Measurements from ENCODE around the gene BBX.
"Not testable (repeated sequence)": the region's sequence is repeated elsewhere in the genome, so short reads cannot be mapped to it uniquely, and the experiment has no call there.

Gene BBX

GRCh38 chr3:107690522-107691138, 167.9 kb downstream of the BBX start:
- peak; percentile 58 for DNase-seq

GRCh38 chr3:107691984-107692383, 169.2 kb downstream of the BBX start:
- not testable (repeated sequence) for DNase-seq

- DNase-seq = not testable (repeated sequence)
These were observed 174.6 kb downstream of the BBX start for GRCh38 chr3:107697348-107697747.

GRCh38 chr3:107697855-107698254, 175.1 kb downstream of the BBX start:
- peak; percentile 5 for DNase-seq

- no peak for DNase-seq
These were observed 176.9 kb downstream of the BBX start for GRCh38 chr3:107699682-107700081.

- DNase-seq = no peak
These were observed 178.5 kb downstream of the BBX start for GRCh38 chr3:107701299-107701698.

GRCh38 chr3:107704477-107704876, 181.7 kb downstream of the BBX start:
- DNase-seq = no peak

GRCh38 chr3:107705046-107705445, 182.3 kb downstream of the BBX start:
- no peak for DNase-seq

- DNase-seq = no peak
These were observed 188.1 kb downstream of the BBX start for GRCh38 chr3:107710851-107711250.

- no peak for DNase-seq
These were observed 194.0 kb downstream of the BBX start for GRCh38 chr3:107716734-107717133.

GRCh38 chr3:107718547-107718946, 195.8 kb downstream of the BBX start:
- DNase-seq = no peak

GRCh38 chr3:107727102-107727501, 204.3 kb downstream of the BBX start:
- no peak for DNase-seq

- DNase-seq = no peak
These were observed 206.9 kb downstream of the BBX start for GRCh38 chr3:107729686-107730085.

GRCh38 chr3:107734317-107734716, 211.6 kb downstream of the BBX start:
- DNase-seq = no peak

GRCh38 chr3:107737914-107738313, 215.2 kb downstream of the BBX start:
- no peak for DNase-seq

- DNase-seq = no peak
These were observed 215.9 kb downstream of the BBX start for GRCh38 chr3:107738486-107739183.

- DNase-seq = no peak
These were observed 216.5 kb downstream of the BBX start for GRCh38 chr3:107739227-107739626.

- DNase-seq = peak; percentile 39
These were observed 218.5 kb downstream of the BBX start for GRCh38 chr3:107740992-107741896.

GRCh38 chr3:107745354-107745753, 222.6 kb downstream of the BBX start:
- DNase-seq = no peak

- DNase-seq = peak; percentile 9
These were observed 229.6 kb downstream of the BBX start for GRCh38 chr3:107752202-107752990.

GRCh38 chr3:107753494-107753893, 230.7 kb downstream of the BBX start:
- peak; percentile 5 for DNase-seq

GRCh38 chr3:107753976-107754375, 231.2 kb downstream of the BBX start:
- no peak for DNase-seq

- DNase-seq = no peak
These were observed 233.9 kb downstream of the BBX start for GRCh38 chr3:107756649-107757048.

Data from CD4-positive, alpha-beta T cell treated with Interleukin-21 for 1 hour (primary cell).